C4-2B (cell line): ENCODE results near the gene CLEC2D.

ENCODE experiments used
- CTCF ChIP-seq: fragments of 450-650 bp; conservative IDR thresholded peaks from 2 replicates; pipeline ENCODE4 v1.5.1; 2017; ENCODE audit warnings: mild to moderate bottlenecking
- ZFX ChIP-seq: fragments of 450-650 bp; IDR thresholded peaks from 2 replicates; pipeline ENCODE4 v1.6.1; 2017

- TF ChIP-seq CTCF (no peak), ZFX (no peak)
Observed at GRCh38 chr12:9727813-9728212, 58.3 kb downstream of the CLEC2D start.
